GM19328 (cell line): Measurements from ENCODE around the gene CPHXL2.

Experiments
- ATAC-seq: cut with Tn5 transposase; IDR thresholded peaks from one replicate; pipeline ENCODE4 v1.9.1; 2021; ENCODE audit warnings: mild to moderate bottlenecking, moderate library complexity; ENCODE audit not compliant: unreplicated experiment

Gene CPHXL2

GRCh38 chr16:75644240-75645012 lies 32.4 kb downstream of the CPHXL2 start:
- ATAC-seq, result no peak

GRCh38 chr16:75640598-75640997 lies 36.2 kb downstream of the CPHXL2 start:
- ATAC-seq, result no peak

GRCh38 chr16:75635036-75635435 lies 41.8 kb downstream of the CPHXL2 start:
- no peak for ATAC-seq

- ATAC-seq, result no peak
Observed at GRCh38 chr16:75632857-75633256, 44.0 kb downstream of the CPHXL2 start.

- no peak for ATAC-seq
Observed at GRCh38 chr16:75630052-75630451, 46.8 kb downstream of the CPHXL2 start.

GRCh38 chr16:75629132-75629531 lies 47.7 kb downstream of the CPHXL2 start:
- no peak for ATAC-seq

- ATAC-seq, result no peak
Observed at GRCh38 chr16:75628351-75628750, 48.5 kb downstream of the CPHXL2 start.

- ATAC-seq, result no peak
Observed at GRCh38 chr16:75627851-75628250, 49.0 kb downstream of the CPHXL2 start.

GRCh38 chr16:75626806-75627205 lies 50.0 kb downstream of the CPHXL2 start:
- no peak for ATAC-seq

- no peak for ATAC-seq
Observed at GRCh38 chr16:75624921-75625334, 51.9 kb downstream of the CPHXL2 start.

- peak; percentile 90 for ATAC-seq
Observed at GRCh38 chr16:75622761-75623605, 53.8 kb downstream of the CPHXL2 start, which contains the start of gene ADAT1. TSS of gene ADAT1 (minus strand) at chr16:75623281. CDS start at chr16:75620799, 2,482 bp downstream.

- no peak for ATAC-seq
Observed at GRCh38 chr16:75621170-75621477, 55.7 kb downstream of the CPHXL2 start.

- ATAC-seq, result no peak
Observed at GRCh38 chr16:75620326-75621169, 56.3 kb downstream of the CPHXL2 start.

GRCh38 chr16:75618780-75619179 lies 58.0 kb downstream of the CPHXL2 start:
- ATAC-seq, result no peak

- no peak for ATAC-seq
Observed at GRCh38 chr16:75617121-75617520, 59.7 kb downstream of the CPHXL2 start.

GRCh38 chr16:75616521-75617010 lies 60.2 kb downstream of the CPHXL2 start:
- ATAC-seq, result no peak

GRCh38 chr16:75615619-75616018 lies 61.2 kb downstream of the CPHXL2 start:
- ATAC-seq, result no peak

- ATAC-seq, result no peak
Observed at GRCh38 chr16:75614066-75614897, 62.5 kb downstream of the CPHXL2 start.
